Stimulated activated CD4-positive, alpha-beta T cell treated with anti-CD3 and anti-CD28 coated beads, TNF-alpha, amount 100 ng/mL, for 24 hours (primary cell): Measurements from ENCODE around the gene RPSA.
"Not testable (repeated sequence)": the region's sequence is repeated elsewhere in the genome, so short reads cannot be mapped to it uniquely, and the experiment has no call there.

Source experiments
- DNase-seq, 3 experiments: peaks; one replicate each; pipeline ENCODE4 v3.0.0-alpha.2; 2020; ENCODE audit warnings: low read depth in 3 of 3

The RPSA gene

DNA sequence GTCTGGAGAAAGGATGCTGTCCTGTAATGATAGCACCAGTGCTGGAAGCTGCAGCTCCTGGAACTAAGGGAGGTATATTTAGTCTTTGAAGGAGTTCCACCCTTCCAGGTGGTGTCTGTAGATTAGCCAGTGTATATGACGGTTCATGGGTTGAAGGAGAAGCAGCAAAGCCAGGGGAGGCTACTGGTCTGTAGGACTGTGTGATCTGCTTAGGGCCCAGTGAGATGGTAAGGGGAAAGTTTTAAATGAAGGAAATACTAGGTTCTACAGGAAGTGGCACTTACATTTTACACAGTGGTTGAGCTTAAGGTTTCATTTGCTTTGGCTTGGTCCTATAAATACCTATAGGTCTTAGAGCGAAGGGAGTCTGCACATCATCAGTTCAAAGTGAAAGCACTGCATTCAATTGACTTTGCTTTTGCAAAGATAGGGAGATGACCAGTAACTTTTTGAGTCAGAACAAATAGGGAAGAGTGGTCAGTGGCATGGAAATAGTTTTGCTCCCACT is 17.7 kb upstream of the RPSA start:
- no peak for DNase-seq

DNA sequence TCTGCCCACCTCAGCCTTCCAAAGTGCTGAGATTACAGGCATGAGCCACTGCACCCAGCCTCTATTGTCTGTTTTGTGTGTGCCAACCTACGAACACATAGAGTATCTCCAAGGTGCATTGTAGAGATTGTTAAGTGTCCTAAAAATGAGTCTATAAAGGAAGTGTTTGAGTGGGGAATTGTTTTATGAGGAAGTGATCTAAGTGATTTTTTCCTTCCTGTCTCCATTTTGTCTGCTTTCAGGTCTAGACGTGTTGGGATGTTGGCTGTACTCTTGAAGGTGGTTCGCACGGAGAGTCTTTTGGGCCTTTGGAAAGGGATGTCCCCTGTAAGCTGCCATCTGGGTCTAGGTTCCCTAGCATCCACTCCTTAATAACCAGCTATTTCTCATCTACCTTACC is 16.3 kb upstream of the RPSA start:
- no peak for DNase-seq

DNA sequence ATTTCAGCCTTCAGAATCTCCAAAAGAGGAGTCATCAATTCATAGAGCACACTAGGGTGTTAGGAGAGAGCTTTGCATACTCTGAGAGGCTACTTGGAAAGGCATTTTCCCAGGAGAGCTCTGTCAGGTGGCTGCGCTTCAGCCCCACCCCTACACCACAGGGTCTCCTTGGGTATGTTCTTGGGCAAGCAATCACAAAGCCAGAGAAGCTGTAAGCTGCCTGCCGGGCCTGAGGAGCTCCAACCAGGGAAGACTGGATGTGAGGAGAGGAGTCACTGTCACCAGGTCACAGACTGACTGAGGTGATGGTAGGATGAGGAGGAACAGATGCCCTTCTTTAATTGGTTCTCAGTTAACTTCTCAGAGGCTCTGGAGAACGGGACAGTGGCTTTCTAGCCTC is 9.8 kb upstream of the RPSA start:
- no peak for DNase-seq

DNA sequence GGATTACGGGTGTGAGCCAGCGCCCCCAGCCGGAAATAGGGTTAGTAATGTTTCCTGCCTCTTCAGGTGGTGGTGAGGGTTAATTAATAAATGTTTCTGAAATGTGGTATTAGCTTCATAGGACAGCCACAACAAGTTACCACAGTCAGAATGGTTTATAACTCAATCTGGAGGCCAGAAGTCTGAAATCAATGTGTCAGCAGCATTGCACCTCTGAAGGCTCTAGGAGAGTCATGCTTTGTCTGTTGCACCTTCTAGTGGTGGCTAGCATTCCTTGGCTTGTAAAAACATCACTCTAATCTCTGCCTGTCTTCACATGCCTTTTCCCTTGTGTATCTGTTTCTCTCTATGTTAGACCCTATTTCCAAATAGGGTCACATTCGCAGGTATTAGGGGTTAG is 7.8 kb upstream of the RPSA start:
- no peak for DNase-seq

DNA sequence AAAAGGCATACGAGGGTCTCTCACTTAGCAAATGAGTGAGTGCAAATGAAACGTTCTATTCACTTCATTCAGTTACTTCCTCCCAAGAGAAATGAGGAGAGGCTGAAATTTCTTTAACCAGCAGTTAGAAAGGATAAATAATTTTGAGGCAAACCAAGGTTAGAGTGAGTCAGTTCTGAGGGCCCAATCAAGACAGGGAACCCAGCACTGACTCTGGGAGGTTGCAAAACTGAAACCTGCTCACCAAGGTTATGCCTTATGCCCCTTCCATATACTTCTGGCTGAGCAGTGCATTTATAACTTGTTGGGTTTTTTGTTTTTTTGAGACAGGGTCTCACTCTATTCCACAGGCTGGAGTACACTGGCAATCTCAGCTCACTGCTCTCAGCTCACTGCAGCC is 4.5 kb upstream of the RPSA start:
- no peak for DNase-seq

DNA sequence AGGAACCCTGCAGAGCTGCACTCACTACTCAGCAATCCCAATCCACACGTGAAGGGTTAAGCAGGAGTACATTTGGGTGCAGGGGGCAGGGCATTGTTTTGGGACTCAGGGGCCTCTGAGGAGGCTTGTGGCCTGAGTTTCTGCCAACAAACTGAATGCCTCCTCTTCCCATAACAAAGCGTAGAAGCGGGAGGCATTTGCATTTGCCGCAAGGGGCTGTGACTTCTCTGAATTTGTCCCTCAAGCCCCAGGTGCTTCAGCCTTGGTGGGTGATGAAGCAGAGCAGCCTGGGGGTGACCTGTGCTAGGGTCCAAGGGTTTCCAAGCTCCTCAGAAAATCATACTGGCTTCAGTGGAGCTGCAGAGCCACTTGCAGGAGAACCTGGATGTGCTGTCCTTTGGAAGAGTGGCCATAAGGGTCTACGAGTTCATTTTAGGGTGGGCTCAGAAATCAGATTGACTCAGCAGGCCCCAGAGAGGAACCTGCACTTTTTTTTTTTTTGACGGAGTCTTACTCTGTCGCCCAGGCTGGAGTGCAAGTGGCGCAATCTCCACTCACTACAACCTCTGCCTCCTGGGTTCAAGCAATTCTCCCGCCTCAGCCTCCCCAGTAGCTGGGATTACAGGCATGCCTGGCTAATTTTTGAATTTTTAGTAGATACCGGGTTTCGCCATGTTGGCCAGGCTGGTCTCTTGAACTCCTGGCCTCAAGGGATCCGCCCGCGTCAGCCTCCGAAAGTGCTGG is 1.4 kb upstream of the RPSA start:
- no peak for DNase-seq

DNA sequence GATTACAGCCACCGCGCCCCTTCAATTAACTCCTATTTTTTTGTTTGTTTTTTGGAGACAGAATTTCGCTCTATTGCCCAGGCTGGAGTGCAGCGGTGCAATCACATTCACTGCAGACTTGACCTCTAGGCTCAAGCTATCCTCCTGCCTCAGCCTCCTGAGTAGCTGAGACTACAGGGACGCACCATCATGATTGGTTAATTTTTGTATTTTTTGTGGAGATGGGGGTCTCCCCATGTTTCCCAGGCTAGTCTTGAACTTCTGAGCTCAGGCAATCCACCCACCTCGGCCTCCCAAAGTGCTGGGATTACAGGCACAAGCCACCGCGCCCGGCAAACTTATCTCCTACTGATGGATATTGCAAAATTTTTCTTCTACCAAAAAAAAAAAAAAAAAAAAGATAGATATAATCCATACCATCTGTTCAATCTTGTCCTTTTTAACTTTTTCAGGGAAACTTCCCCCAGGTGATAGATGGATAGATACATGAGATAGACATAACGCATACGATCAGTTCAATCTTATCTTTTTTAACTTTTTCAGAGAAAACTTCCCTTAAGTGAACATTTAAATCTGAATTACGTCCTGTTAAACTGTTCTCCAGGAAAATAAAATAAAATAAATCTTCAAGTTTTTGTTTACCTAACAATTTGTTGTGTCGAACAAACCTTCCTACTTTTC is 693 bp upstream of the RPSA start:
- DNase-seq, result no peak

DNA sequence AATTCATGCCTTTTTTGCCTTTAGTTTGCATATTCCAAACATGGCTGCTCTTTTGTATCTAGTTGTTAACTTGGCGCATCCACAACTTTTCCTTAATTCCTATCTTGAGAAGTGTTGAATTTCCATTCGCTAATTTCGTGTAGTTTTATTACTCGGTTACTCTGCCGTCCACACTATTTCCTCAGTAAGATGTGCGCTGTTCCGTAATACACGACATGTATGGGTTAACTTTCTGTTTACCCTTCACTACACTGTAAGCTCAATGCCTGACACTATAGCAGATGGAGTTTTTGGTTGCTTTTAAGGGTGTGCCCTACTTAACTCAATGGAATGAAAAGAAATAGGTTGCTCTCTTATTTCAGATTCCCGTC is 724 bp downstream of the RPSA start:
- DNase-seq, result no peak

DNA sequence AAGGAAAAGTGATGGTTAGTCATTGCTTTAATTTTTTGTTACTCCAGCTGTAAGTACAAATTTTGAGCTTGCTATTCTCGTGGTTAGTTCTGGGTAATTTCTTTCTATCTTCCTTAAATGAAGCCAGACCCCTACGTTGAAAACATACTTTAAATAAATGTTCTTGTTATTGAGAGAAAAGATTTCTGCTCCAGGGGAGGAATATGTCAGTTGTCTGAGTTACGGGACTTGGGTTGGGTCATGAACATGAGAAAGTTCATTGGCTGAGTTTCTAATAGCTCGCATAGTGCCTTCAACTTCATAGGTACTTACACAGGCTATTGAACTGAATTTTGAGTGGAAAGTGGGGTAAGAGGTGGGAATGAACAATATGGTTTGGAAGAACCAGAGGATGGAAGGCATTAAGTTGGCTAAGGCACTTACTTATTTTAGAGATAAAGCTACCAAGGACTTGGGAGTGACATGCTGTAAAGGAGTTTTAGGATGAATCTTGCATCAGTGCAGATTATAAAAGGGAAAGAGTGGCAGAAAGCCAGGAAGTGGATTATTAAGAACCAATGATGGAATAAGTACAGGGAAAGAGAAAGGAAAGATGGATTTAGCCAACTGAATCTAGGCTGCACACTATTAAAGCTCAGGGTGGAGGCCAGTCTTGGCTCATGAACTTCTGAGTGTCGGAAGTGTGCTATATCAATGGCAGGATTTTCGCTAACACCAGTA is 1.4 kb downstream of the RPSA start:
- no peak for DNase-seq

DNA sequence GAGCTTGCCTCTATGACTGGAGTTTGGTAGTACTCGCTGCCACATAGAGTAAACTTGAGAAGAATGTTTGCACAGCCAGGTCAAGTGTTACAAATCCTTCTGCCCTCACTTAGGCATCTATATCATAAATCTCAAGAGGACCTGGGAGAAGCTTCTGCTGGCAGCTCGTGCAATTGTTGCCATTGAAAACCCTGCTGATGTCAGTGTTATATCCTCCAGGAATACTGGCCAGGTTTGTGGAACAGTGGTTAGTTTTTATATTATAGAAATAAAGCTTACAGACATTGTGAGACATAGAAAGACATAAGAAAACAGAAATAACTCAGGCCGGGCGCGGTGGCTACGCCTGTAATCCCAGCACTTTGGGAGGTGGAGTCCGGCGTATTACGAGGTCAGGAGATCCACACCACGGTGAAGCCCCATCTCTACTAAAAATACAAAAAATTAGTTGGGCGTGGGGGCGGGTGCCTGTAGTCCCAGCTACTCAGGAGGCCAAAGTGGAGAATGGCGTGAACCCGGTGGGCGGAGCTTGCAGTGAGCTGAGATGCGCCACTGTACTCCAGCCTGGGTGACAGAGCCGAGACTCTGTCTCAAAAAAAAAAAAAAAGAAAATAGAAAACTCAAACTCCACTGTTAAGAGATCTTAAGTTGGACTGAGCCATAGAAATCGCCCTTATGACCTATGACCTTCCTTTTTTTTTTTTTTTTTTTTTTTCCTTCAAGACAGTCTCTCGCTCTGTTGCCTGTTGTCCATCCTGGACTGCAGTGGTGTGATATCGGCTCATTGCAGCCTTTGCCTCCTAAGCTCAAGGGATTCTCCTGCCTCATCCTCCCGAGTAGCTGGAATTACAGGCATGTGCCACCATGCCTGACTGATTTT is 2.2 kb downstream of the RPSA start:
- peak in 1 of 3 experiments; percentile 46 for DNase-seq

DNA sequence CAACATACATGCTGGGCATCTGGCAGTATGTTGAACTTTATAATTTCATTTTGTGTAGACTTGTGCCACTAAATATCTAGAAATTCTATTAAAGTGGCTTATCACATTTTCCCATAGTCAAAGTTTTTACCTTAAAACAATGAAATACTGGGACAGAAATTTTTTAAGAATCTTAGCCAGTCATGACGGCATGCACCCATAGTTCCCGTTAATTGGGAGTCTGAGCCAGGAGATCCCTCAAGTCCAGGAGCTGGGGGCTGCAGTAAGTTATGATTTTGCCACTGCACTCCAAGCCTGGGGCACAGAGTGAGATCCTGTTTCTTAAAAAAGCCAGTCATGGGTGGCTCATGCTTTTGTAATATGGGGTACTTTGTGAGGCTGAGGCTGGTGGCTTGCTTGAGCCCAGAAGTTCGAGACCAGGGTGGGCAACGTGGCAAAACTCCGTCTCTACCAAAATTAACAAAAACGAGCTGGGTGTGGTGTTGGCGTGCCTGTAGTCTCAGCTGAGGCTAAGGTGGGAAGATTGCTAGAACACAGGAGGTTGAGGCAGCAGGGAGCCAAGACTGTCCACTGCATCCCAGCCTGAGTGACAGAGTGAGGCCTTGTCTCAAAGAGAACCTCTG is 3.1 kb downstream of the RPSA start:
- no peak for DNase-seq

DNA sequence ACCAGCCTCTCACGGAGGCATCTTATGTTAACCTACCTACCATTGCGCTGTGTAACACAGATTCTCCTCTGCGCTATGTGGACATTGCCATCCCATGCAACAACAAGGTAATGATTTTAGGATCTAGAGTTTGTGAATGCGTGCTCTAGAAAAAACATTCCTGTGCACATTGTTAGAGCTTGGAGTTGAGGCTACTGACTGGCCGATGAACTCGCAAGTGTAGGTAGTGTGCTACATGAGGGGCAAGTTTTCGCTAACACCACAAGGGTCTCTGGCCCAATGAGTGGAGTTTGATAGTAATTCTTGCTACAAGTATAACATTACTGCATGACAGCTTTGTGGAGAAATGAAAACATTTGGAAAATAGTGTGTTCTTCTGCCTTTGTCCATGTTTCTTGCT is 4.4 kb downstream of the RPSA start:
- DNase-seq, result no peak

DNA sequence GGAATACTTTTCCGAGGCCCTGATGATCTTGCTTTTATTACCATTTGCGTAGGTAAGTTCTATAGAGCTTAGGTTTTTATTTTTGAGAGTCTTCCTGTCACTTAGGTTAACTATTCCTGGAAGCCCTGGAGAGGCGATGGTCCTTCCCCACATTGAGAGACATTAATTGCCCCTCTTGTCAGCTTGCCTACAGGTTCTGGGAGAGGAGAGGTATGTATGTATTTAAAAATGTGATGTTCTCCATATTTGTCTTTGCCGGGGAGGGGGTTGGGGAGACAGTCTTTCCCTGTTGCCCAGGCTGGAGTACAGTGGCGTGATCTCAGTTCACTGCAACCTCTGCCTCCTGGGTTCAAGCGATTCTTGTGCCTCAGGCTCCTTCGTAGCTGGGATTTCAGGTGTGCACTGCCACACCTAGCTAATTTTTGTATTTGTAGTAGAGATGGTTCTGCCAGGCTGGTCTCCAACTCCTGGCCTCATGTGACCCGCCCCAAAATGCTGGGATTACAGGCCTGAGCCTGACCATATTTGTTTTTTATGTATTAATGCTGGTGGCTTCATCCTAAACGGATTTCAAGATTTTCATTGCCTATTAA is 6.2 kb downstream of the RPSA start:
- DNase-seq, result no peak

DNA sequence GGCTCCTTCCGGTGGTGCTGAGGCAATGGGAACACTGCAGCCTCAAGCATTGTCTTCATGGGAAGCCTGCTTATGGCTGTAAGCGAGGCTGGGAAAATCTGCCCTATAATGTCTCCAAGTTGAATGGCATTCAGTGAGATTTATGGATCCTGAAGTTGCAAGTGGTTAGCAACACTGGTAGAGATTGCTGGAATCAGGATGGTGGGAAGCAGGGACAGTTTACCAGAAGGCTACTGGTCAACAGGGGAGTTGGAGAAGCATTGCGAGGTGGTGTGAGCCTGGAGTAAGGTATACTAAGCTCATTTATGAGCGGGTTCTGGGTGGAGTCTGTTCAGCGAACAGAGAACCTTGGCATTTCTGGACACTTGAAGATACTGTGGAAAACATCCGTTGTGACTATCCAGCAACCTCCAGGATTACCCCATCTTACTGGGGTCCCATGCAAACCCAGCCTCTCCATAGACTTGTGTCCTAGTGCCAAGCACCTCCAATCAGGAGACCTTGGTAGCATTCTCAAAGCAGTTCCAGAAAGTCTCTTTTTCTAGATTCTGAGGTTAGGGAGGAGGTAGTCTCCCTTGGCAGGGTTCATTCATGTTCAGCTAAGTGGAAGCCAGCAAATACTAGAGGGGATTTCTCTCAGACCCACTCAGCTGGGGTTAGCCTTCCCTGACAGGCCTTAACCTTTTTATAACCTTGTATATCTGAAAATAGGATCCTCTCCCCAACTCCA is 7.3 kb downstream of the RPSA start:
- no peak for DNase-seq

DNA sequence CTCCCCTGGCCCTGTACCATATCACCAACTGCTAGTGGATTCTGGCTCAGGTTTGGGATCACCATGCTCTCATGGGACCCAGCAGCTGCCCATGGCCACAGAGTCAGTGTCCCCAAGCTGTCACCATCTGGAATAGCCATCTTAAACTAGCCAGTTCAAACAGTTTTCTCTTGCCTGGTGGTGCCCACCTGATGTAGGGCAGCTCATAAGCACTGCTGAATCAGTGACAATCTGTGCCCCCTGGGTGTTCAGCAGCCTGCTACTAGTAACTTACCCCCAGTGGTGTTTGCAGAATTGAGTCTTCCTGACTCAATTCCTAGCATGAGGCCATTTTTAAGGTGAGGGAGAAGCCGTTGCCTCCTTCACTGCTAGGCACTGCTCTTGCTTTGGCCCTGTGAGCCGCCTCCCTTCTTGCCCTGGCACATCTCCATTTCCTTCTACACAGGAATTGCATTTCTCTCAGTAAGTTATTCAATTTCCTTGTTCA is 7.9 kb downstream of the RPSA start:
- no peak for DNase-seq

DNA sequence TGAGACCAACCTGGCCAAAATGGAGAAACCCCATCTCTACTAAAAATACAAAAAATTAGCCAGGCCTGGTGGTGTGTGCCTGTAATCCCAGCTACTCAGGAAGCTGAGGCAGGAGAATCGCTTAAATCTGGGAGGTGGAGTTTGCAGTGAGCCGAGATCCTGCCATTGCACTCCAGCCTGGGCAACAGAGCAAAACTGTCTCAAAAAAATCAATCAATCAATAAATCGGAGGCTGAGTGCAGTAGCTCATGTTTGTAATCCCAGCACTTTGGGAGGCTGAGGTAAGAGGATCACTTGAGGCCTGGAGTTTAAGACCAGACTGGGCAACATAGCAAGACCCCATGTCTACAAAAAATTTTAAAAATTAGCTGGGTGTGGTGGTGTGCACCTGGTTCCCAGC is 8.8 kb downstream of the RPSA start:
- DNase-seq, result not testable (repeated sequence)

DNA sequence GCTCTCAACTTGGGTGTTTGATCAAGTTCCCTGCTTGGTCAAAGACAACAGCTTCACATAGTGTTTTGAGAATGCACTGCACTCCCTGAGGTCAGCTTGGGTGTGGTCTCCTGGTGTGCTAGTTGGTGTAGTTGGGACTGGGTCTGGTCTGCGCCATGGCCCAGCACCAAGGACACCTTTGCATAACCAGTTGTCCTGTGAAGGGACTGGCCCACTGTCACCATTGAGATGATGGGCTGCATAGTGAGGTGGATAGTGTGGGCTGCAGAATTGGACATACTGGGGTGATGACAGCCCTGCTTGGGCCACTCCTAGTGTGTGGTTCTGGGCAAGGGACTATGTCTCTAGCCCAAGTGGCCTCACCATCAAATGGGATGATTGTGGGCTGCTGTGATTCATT is 9.5 kb downstream of the RPSA start:
- no peak for DNase-seq

DNA sequence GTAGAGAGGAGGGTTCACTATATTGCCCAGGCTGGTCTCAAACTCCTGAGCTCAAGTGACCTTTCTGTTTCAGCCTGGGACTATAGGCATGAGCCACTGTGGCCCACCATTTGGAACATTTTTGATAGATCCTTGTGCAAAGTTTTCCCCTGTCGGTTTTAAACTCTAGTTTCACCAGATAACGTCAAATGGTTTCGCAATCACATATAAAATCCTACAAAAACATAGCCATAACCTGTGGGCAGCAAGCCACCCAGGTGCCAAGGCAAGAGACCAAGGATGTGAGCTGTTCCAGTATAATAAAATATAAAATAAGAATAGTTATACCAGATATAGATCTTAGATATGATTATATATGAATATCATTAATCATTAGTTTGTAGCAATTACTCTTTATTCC is 10.5 kb downstream of the RPSA start:
- not testable (repeated sequence) for DNase-seq

DNA sequence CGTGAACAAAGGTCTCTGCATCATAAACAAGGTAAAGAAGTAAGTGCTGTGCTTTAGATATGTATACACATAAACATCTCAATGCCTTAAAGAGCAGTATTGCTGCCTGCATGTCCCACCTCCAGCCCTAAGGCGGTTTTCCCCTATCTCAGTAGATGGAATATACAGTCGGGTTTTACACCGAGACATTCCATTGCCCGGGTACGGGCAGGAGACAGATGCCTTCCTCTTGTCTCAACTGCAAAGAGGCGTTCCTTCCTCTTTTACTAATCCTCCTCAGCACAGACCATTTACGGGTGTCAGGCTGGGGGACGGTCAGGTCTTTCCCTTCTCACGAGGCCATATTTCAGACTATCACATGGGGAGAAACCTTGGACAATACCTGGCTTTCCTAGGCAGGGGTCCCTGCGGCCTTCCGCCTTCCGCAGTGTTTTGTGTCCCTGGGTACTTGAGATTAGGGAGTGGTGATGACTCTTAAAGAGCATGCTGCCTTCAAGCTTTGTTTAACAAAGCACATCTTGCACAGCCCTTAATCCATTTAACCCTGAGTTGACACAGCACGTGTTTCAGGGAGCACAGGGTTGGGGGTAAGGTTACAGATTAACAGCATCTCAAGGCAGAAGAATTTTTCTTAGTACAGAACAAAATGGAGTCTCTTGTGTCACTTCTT is 12.2 kb downstream of the RPSA start:
- DNase-seq, result not testable (repeated sequence)
